ENCODE measurements around the gene APOBEC3A. TPM values are rescaled to one million over a fixed set of nuclear protein-coding genes. Genes with fewer than 3 reads are reported as not detected.

The APOBEC3A gene
- 1 to 10 TPM in 1 of 4 donors, not detected in 3; 3.3 TPM for total RNA-seq

GRCh38 chr22:38957046-38957770, at the start of gene APOBEC3A:
Gene APOBEC3A, plus strand, starts transcription at chr22:38957609. Its CDS starts 83 bp downstream, at chr22:38957692.
- no peak for DNase-seq (ENCODE audit: low spot score in 2 of 2)
- TF ChIP-seq POLR2A (IDR thresholded peaks at IDR 0.05): no peak
- TF ChIP-seq EP300 (IDR thresholded peaks at IDR 0.05): no peak
- no peak for TF ChIP-seq CTCF (IDR thresholded peaks at IDR 0.05)

GRCh38 chr22:38907767-38908166, 49.6 kb upstream of the APOBEC3A start:
- no peak overlapping the region for H3K27ac ChIP-seq
- WGBS, 2 donors: 85 to 89% methylated on average over 2 of the region's 2 CpGs

More at GRCh38 chr22:38957046-38957770, at the start of gene APOBEC3A:
- Histone ChIP-seq H3K4me3 (no peak within 1 kb of the TSS), H3K27me3 (no peaks in the 10 kb centered on the region), H3K36me3 (no peaks in the 10 kb centered on the region), H3K27ac (no peak within 1 kb of the TSS), H3K9me3 (no peaks in the 10 kb centered on the region), H3K4me1 (no peaks in the 10 kb centered on the region)
- WGBS, 2 donors: 77 to 81% methylated on average over 11 of the region's 11 CpGs

GRCh38 chr22:38911434-38911833, 46.0 kb upstream of the APOBEC3A start:
- WGBS, 2 donors: 76 to 80% methylated on average over 1 of the region's 1 CpG
- Histone ChIP-seq H3K27me3 (no peaks in the 10 kb centered on the region), H3K9me3 (no peaks in the 10 kb centered on the region), H3K27ac (no peak overlapping the region), H3K4me3 (no peak overlapping the region), H3K36me3 (no peaks in the 10 kb centered on the region), H3K4me1 (no peaks in the 10 kb centered on the region)
- no peak for DNase-seq (ENCODE audit: low spot score in 2 of 2)
- TF ChIP-seq POLR2A (IDR thresholded peaks at IDR 0.05) (no peak), EP300 (IDR thresholded peaks at IDR 0.05) (no peak), CTCF (IDR thresholded peaks at IDR 0.05) (no peak)

More at GRCh38 chr22:38907767-38908166, 49.6 kb upstream of the APOBEC3A start:
- DNase-seq (ENCODE audit: low spot score in 2 of 2): no peak
- H3K27me3 ChIP-seq: no peaks in the 10 kb centered on the region
- no peaks in the 10 kb centered on the region for H3K9me3 ChIP-seq
- no peaks in the 10 kb centered on the region for H3K36me3 ChIP-seq
- no peak overlapping the region for H3K4me3 ChIP-seq
- H3K4me1 ChIP-seq: no peaks in the 10 kb centered on the region
- TF ChIP-seq EP300 (IDR thresholded peaks at IDR 0.05) (no peak), POLR2A (IDR thresholded peaks at IDR 0.05) (no peak), CTCF (IDR thresholded peaks at IDR 0.05) (no peak)

GRCh38 chr22:38919631-38920190, 37.7 kb upstream of the APOBEC3A start:
- Histone ChIP-seq H3K27ac (no peak overlapping the region), H3K4me3 (no peak overlapping the region), H3K27me3 (no peaks in the 10 kb centered on the region), H3K4me1 (peaks cover 0 to 19% (median 14%) of the 10 kb centered on the region in 4 donors), H3K36me3 (no peaks in the 10 kb centered on the region), H3K9me3 (no peaks in the 10 kb centered on the region)
- DNase-seq (ENCODE audit: low spot score in 2 of 2): no peak
- WGBS, 2 donors: 85 to 97% methylated on average over 1 of the region's 1 CpG
- no peak for TF ChIP-seq EP300 (IDR thresholded peaks at IDR 0.05)
- no peak for TF ChIP-seq POLR2A (IDR thresholded peaks at IDR 0.05)
- TF ChIP-seq CTCF (IDR thresholded peaks at IDR 0.05): no peak

- DNase-seq (ENCODE audit: low spot score in 2 of 2): no peak
- Histone ChIP-seq H3K4me3 (no peak overlapping the region), H3K27ac (no peak overlapping the region), H3K27me3 (no peaks in the 10 kb centered on the region), H3K36me3 (no peaks in the 10 kb centered on the region), H3K4me1 (peaks cover 0 to 31% (median 21%) of the 10 kb centered on the region in 4 donors), H3K9me3 (no peaks in the 10 kb centered on the region)
- 72 to 80% methylated on average over 6 of the region's 6 CpGs for WGBS, 2 donors
- TF ChIP-seq POLR2A (IDR thresholded peaks at IDR 0.05) (no peak), CTCF (IDR thresholded peaks at IDR 0.05) (no peak), EP300 (IDR thresholded peaks at IDR 0.05) (no peak)
These were observed 36.3 kb upstream of the APOBEC3A start for GRCh38 chr22:38921120-38921519.
